ENCODE results near the gene CLEC12A.

DNA sequence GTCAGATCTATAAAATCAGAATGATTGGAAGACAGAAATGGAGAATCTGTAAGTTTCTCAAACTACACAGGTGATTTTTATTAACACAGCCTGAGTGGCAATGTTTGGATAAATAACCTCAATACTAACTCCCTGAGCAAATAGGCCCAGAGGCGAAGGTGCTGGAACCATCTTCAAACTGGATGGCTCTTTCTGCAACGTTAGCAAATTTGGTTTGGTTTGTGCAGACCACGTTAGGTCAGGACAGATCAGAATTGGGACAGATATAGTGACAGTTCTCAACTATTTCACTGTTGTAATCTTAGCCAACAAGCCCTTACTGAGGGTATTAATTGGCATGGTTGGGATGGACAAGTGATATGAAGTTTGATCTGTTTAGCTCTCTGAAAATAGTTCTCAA is 50.1 kb downstream of the CLEC12A start:
- TF ChIP-seq, protein P1, sequence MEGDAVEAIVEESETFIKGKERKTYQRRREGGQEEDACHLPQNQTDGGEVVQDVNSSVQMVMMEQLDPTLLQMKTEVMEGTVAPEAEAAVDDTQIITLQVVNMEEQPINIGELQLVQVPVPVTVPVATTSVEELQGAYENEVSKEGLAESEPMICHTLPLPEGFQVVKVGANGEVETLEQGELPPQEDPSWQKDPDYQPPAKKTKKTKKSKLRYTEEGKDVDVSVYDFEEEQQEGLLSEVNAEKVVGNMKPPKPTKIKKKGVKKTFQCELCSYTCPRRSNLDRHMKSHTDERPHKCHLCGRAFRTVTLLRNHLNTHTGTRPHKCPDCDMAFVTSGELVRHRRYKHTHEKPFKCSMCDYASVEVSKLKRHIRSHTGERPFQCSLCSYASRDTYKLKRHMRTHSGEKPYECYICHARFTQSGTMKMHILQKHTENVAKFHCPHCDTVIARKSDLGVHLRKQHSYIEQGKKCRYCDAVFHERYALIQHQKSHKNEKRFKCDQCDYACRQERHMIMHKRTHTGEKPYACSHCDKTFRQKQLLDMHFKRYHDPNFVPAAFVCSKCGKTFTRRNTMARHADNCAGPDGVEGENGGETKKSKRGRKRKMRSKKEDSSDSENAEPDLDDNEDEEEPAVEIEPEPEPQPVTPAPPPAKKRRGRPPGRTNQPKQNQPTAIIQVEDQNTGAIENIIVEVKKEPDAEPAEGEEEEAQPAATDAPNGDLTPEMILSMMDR (IDR thresholded peaks at IDR 0.05; ENCODE audit: insufficient read depth, low read depth, low read length) = no peak
- no peak for TF ChIP-seq EZH2 (IDR thresholded peaks at IDR 0.05; ENCODE audit: insufficient read depth, low read length)
